Measurements from ENCODE around the gene BCAM.
A peak's percentile ranks its signal among the peaks of the same experiment; 100 is the strongest.

Gene BCAM

GRCh38 chr19:44845612-44846454, 36.9 kb downstream of the BCAM start, which contains the start of gene NECTIN2 (continued):
- TF ChIP-seq GLI4 (tag by site-specific recombination; IDR thresholded peaks at IDR 0.05), result 0 out of 2 replicates have a peak, but pooled peaks have one; percentile 10
- no peak for TF ChIP-seq ZNF645 (tag by site-specific recombination; IDR thresholded peaks at IDR 0.05)
- no peak for TF ChIP-seq YY1 (tag by site-specific recombination; IDR thresholded peaks at IDR 0.05)
- TF ChIP-seq KLF9 (tag by site-specific recombination; IDR thresholded peaks at IDR 0.05; ENCODE audit: low read depth), result peak; percentile 99
- TF ChIP-seq IKZF3 (tag by site-specific recombination; IDR thresholded peaks at IDR 0.05), result peak; percentile 97
- TF ChIP-seq ZXDB (tag by site-specific recombination; IDR thresholded peaks at IDR 0.05), result peak; percentile 76
- peak; percentile 69; the same call in 1 of the 2 replicates for TF ChIP-seq ZNF24 (tag by site-specific recombination; IDR thresholded peaks at IDR 0.05)
- peak; percentile 76 for TF ChIP-seq GLIS2 (tag by site-specific recombination; IDR thresholded peaks at IDR 0.05)

GRCh38 chr19:44846455-44847143, 37.7 kb downstream of the BCAM start:
- Histone ChIP-seq H3K9me3 (ENCODE audit: control insufficient read depth, insufficient read depth, low read depth, low read length) (no peaks in the 10 kb centered on the region), H3K4me3 (ENCODE audit: low read depth, low read length) (peak overlapping the region; percentile 85), H3K4me1 (ENCODE audit: control insufficient read depth, insufficient read depth, low read length) (peaks cover 25% of the 10 kb centered on the region), H3K27ac (ENCODE audit: extremely low read depth, low read depth, low read length) (peak overlapping the region; percentile 93), H3K36me3 (ENCODE audit: control insufficient read depth in 2 of 2, insufficient read depth in 1 of 2, low read length in 2 of 2) (peaks cover 0 to 4% of the 10 kb centered on the region in 2 experiments; a peak in 1 of 3 replicates)
- CTCF ChIA-PET, result interaction anchor here (0.7 to 1.4 kb wide), 6 partner anchors 39 to 59 kb away, joined by 3 to 6 read pairs (median 4); no protein-coding TSS in a partner anchor
- POLR2A ChIA-PET, result interaction anchor here (0.8 to 2.2 kb wide), 8 partner anchors 35 to 193 kb away, joined by 3 to 15 read pairs (median 4); partner anchors contain the start of genes BCAM and TOMM40
- TF ChIP-seq KLF9 (tag by site-specific recombination; IDR thresholded peaks at IDR 0.05; ENCODE audit: low read depth), result no peak
- TF ChIP-seq ZNF335 (tag by site-specific recombination; conservative IDR thresholded peaks at IDR 0.05), result 0 out of 2 replicates have a peak, but pooled peaks have one; percentile 43
- TF ChIP-seq ZNF571 (tag by site-specific recombination; IDR thresholded peaks at IDR 0.05), result no peak
- TF ChIP-seq ZNF792 (tag by site-specific recombination; IDR thresholded peaks at IDR 0.05), result no peak
- 0 out of 2 replicates have a peak, but pooled peaks have one; percentile 37 for TF ChIP-seq ZNF600 (tag by site-specific recombination; IDR thresholded peaks at IDR 0.05)
- no peak for TF ChIP-seq REST (tag by site-specific recombination; IDR thresholded peaks at IDR 0.05)
- no peak for TF ChIP-seq HOXA7 (CRISPR knock-in tag; IDR thresholded peaks at IDR 0.05; ENCODE audit: borderline replicate concordance)
- TF ChIP-seq KLF16 (tag by site-specific recombination; IDR thresholded peaks at IDR 0.05), result 0 out of 2 replicates have a peak, but pooled peaks have one; percentile 32
- no peak for TF ChIP-seq ZNF707 (tag by site-specific recombination; IDR thresholded peaks at IDR 0.05)
- peak; percentile 57 for TF ChIP-seq PATZ1 (tag by site-specific recombination; IDR thresholded peaks at IDR 0.05)
- no peak for TF ChIP-seq ZNF16 (tag by site-specific recombination; IDR thresholded peaks at IDR 0.05; ENCODE audit: low read depth)
- peak; percentile 64 for TF ChIP-seq GLIS2 (tag by site-specific recombination; IDR thresholded peaks at IDR 0.05)
- TF ChIP-seq EGR2 (tag by site-specific recombination; IDR thresholded peaks at IDR 0.05; ENCODE audit: low read depth), result peak; percentile 26; the same call in 1 of the 2 replicates
- no peak for TF ChIP-seq ZNF18 (tag by site-specific recombination; IDR thresholded peaks at IDR 0.05)
- TF ChIP-seq KLF8 (tag by site-specific recombination; IDR thresholded peaks at IDR 0.05), result no peak

Data from HEK293 (cell line).